LoVo (cell line): ENCODE measurements around the gene C16orf89.
"Not testable (repeated sequence)": the region's sequence is repeated elsewhere in the genome, so short reads cannot be mapped to it uniquely, and the experiment has no call there.

Source experiments
- DNase-seq: peaks from one replicate; pipeline ENCODE4 v3.0.0-alpha.2; 2016; ENCODE audit warnings: low spot score

The C16orf89 gene

GRCh38 chr16:5059386-5060072 lies 6.2 kb downstream of the C16orf89 start:
- no peak for DNase-seq

- DNase-seq: no peak
Measured at GRCh38 chr16:5058476-5058875, 7.3 kb downstream of the C16orf89 start.

DNA sequence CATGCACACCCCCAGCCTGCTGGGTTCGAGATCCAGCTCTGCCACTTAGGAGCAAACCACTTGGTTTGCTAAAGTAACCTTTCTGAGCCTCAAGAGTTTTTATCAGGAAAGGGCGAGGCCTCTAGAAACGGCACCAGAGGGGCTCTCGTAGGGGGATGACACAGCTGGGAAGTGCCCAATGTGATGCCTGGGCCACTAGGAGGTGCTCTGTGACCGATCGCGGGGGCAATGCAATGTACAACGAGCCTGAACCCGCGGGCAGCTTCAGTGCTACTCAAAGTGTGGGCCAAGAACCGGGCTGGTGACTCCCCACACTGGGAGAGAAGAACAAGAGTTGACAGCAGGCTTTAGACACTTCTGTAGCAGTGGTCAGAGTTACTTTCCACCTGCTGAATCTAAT lies 9.4 kb downstream of the C16orf89 start:
- DNase-seq: no peak

DNA sequence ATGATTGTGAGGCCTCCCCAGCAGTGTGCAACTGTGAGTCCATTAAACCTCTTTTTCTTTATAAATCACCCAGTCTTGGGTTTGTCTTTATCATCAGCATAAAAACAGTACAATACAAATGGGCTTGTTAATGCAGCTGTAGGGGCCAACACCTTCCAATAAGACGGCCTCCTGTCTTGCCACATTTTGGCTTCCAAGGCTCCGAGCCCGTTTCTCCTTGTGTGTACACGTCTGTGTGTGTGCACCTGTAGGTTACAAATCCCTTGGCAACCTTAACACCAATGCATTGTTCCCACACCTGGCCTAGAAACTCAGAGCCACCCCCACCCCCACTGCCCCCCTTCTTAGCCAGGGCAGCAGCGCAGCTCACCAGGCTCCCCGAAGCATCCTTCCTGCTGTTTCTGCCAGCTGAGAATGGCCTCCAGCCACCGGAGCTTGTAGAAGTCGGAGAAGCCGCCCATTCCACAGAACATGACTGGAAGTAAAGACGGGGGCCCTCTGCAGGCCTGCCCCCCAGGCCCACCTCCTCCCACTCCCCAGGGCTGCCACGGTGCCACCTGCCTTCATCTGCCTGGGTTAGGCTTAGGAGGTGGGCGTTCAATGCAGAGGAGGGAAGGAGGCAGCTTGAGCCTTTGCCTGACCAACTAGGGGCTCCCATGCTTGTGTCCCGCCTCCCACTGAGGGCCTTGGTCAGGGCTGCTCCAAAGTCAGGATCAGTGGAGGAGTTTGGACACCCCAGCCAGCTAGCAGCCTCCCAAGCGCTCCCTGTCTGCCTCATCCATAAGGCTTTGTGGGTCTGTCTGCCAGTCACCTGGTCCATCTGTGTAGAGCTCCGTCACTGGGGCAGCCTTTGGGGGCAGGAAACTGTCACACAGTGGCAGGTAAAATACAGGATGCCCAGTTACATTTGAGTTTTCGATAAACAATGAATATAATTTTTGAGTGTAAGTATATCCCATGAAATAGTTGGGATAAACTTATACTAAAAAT lies 10.6 kb downstream of the C16orf89 start:
- DNase-seq: no peak

- no peak for DNase-seq
Measured at GRCh38 chr16:5046914-5047313, 18.8 kb downstream of the C16orf89 start.

DNA sequence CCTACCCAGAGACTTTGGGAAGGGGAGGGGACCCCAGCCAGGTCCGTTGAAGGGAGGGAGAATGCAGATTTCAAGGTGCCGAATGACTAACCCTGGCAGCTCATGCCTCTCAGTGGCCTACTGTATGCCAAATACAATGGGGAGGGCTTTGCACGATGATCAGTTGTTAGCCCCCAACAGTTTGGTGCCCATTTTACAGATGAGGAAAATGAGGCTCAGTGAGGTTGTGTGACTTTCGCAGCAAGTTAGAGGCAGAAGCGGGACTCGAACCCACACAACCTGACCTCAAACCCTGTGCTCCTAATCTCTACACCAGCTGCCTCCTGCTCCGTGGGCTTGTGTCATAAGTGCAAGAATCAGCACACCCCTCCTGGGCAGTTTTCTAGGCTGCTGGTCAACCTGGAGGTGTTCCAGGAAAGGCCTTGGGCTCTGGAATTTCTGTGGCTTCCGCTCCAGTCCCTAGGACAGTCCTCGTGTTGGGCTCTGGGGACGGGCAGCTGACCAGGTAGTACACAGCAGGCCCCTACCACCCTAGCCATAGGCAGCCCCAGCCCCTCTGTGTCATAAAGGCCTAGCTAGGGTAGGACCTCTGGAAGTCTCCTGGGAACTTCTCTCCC lies 20.1 kb downstream of the C16orf89 start:
- DNase-seq: no peak

GRCh38 chr16:5044581-5044980 lies 21.2 kb downstream of the C16orf89 start:
- DNase-seq: not testable (repeated sequence)

GRCh38 chr16:5044011-5044540 lies 21.7 kb downstream of the C16orf89 start:
- no peak for DNase-seq

- DNase-seq: no peak
Measured at GRCh38 chr16:5042574-5043171, 23.1 kb downstream of the C16orf89 start.

DNA sequence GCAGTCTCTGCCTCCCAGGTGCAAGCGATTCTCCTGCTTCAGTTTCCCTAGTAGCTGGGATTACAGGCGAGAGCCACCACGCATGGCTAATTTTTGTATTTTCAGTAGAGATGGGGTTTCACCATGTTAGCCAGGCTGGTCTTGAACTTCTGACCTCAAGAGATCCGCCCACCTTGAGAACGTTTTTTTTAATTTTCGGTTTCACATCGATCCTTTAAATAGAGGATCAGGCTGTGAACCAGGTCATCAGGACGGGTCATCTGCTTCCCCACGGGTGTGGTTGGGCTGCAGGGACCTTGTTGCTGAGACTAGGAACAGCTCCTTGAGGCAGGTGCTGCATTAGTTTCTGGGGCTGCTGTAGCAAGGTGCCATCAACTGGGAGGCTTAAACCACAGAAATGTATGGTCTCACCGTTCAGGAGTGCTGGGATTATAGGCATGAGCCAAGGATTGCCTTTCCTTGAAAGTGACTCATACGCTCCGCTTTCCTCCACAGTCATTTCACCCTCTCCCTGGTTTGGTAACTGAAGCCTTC lies 24.1 kb downstream of the C16orf89 start:
- DNase-seq: peak; percentile 42

- DNase-seq: no peak
Measured at GRCh38 chr16:5040451-5040850, 25.3 kb downstream of the C16orf89 start.

- no peak for DNase-seq
Measured at GRCh38 chr16:5036228-5037156, 29.3 kb downstream of the C16orf89 start.

DNA sequence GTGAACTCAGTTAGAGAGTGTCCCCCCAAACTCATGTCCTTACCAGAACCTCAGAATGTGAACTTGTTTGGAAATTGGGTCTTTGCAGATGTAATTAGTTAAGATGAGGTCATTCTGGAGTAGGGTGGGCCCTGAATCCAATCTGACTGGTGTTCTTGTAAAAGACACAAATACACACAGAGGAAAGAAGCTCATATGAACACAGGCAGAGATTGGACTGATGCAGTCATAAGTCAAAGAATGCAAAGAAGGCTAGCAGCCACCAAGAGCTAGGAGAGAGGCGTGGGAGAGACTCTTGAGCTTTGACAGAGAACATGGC lies 29.9 kb downstream of the C16orf89 start:
- no peak for DNase-seq

GRCh38 chr16:5034167-5034523 lies 31.6 kb downstream of the C16orf89 start:
- no peak for DNase-seq

- DNase-seq: peak; percentile 81
Measured at GRCh38 chr16:5033256-5034166, 32.2 kb downstream of the C16orf89 start, which contains the start of gene NAGPA. TSS of gene NAGPA (minus strand) at chr16:5033935. CDS start at chr16:5033914, 21 bp downstream.

DNA sequence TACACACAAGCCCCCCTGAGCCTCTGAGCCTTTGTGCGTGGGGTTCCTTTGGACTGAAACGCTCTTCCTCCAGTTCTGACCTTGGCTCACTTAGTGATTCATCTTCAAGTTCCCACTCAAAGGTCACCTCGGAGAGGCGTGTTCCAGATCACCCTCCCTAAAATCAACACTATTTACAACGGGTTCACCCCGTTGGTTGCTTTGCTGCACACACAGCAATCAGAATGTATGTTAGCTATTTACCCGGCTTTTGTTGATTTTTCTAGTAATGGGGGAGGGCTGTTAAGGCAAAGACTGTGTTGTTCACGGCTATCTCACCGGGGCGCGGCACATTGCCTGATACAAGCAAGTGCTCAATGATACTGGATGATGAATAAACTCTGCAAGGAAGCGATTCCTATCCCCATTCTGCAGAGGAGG lies 33.0 kb downstream of the C16orf89 start:
- DNase-seq: no peak

DNA sequence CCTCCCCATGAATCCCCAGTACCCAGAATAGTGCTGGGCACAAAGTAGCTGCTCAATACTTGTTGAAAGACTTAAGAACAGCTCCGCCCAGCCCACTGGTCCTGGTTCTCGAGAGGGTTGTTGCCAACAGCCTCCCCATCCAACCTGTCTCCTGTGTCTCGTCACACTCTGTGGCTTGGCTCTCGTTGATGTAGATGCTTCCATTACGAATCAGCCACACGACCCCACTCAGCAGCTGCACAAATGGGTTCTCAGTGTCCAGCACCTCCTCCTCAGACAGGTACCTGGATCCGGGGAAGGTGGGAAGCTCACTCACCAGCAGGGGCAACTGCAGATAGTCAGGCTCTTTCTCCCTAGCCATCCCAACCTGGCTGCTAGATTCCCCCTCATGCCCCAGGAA lies 34.2 kb downstream of the C16orf89 start:
- DNase-seq: no peak

DNA sequence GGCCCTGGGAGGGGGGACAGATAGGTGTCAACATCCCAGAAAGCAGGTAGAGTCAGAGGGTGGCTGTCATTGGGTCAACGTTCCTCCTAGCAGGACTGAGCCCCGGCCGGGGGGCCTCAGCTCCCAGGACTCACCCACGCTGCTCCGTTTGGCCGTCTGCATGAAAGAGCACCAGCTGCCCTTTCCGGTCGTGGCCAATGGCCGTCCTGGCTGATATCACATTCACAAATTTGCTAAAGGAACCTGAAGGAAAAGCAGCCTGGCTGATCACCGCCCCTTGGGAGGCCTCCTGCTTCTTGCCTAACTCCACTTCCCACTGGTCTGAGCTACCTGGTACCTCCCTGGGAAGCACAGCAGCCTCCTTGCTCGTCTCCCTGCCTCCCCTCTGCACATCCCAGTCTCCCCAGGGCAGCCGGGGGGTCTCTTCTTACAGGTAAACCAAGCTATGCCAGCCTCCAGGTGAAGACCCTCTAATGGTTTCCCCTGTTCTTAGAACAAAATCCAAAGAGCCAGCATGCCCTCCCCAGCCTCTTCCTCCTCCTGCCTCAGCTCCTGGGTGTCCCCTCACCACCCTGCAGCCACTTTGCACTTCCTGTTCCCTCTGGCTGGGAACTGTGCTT lies 35.4 kb downstream of the C16orf89 start:
- no peak for DNase-seq

DNA sequence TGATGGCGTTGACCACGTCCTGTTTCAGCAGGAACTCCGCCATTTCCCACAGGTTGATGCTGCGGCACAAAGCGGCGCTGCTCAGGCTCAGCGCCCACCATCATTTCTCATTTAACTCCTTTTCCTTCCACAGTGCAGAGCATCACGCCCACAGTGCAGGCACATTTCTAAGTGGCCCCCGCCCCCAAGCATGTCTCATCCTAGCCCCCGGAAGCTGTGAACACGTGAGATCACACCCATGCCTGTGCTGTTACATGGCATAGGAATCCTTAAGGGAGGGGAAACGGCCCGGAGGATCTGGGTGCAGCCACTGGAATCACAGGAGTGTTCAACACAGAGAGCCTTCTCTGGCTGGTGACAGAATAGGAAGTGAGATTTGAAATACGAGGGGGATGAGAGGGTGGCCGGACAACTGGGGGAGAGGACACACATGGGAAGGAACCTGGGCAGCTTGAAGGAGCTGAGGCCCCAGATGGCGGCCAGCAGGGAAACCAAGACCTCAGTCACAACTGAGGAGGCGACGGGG lies 36.7 kb downstream of the C16orf89 start:
- DNase-seq: no peak
